ENCODE data around the gene CACNB3. TPM values are rescaled to one million over a fixed set of nuclear protein-coding genes. Genes with fewer than 3 reads are reported as not detected.

The CACNB3 gene
- total RNA-seq, 2 donors from 2014 or later, result 23.4 to 54.5 TPM

GRCh38 chr12:48826209-48826855 is 8.0 kb downstream of the CACNB3 start:
- H3K9me3 ChIP-seq, result no peaks in the 10 kb centered on the region
- H3K4me3 ChIP-seq, result no peak overlapping the region
- no peak overlapping the region for H3K27ac ChIP-seq
- intact Hi-C loops (cut with DNase I), result no loop called here
- H3K27me3 ChIP-seq, result no peaks in the 10 kb centered on the region
- H3K36me3 ChIP-seq, result peaks cover 11% of the 10 kb centered on the region
- no peak overlapping the region for H3K9ac ChIP-seq (ENCODE audit: low read depth in 2 of 2, low read length in 2 of 2)
- H3K4me1 ChIP-seq, result no peaks in the 10 kb centered on the region
- DNase-seq, result no peak
- TF ChIP-seq CTCF (IDR thresholded peaks at IDR 0.05), result no peak

- H3K27ac ChIP-seq, result no peak overlapping the region
- no peak overlapping the region for H3K4me3 ChIP-seq
- H3K36me3 ChIP-seq, result peaks cover 17% of the 10 kb centered on the region
- TF ChIP-seq CTCF (IDR thresholded peaks at IDR 0.05), result no peak
- no peaks in the 10 kb centered on the region for H3K27me3 ChIP-seq
- no peak for DNase-seq
- H3K4me1 ChIP-seq, result no peaks in the 10 kb centered on the region
- H3K9ac ChIP-seq (ENCODE audit: low read depth in 2 of 2, low read length in 2 of 2), result no peak overlapping the region
- intact Hi-C loops (cut with DNase I), result no loop called here
- H3K9me3 ChIP-seq, result no peaks in the 10 kb centered on the region
Observed at GRCh38 chr12:48827026-48827425, 8.7 kb downstream of the CACNB3 start.

GRCh38 chr12:48827513-48828096 is 9.3 kb downstream of the CACNB3 start:
- TF ChIP-seq CTCF (IDR thresholded peaks at IDR 0.05), result no peak
- Histone ChIP-seq H3K27me3 (no peaks in the 10 kb centered on the region), H3K36me3 (peaks cover 17% of the 10 kb centered on the region), H3K4me3 (no peak overlapping the region), H3K9me3 (no peaks in the 10 kb centered on the region), H3K4me1 (no peaks in the 10 kb centered on the region), H3K9ac (ENCODE audit: low read depth in 2 of 2, low read length in 2 of 2) (no peak overlapping the region), H3K27ac (no peak overlapping the region)
- no peak for DNase-seq
- intact Hi-C loops (cut with DNase I), result no loop called here

- Histone ChIP-seq H3K4me1 (no peaks in the 10 kb centered on the region), H3K27me3 (no peaks in the 10 kb centered on the region), H3K36me3 (peaks cover 24% of the 10 kb centered on the region), H3K27ac (no peak overlapping the region), H3K4me3 (no peak overlapping the region), H3K9ac (ENCODE audit: low read depth in 2 of 2, low read length in 2 of 2) (no peak overlapping the region), H3K9me3 (no peaks in the 10 kb centered on the region)
- DNase-seq, result no peak
- no peak for TF ChIP-seq CTCF (IDR thresholded peaks at IDR 0.05)
- intact Hi-C loops (cut with DNase I), result no loop called here
Observed at GRCh38 chr12:48828293-48828692, 10.0 kb downstream of the CACNB3 start.

- intact Hi-C loops (cut with DNase I), result no loop called here
- Histone ChIP-seq H3K27ac (no peak overlapping the region), H3K4me3 (no peak overlapping the region), H3K4me1 (no peaks in the 10 kb centered on the region), H3K9ac (ENCODE audit: low read depth in 2 of 2, low read length in 2 of 2) (no peak overlapping the region), H3K36me3 (peaks cover 24% of the 10 kb centered on the region), H3K27me3 (no peaks in the 10 kb centered on the region), H3K9me3 (no peaks in the 10 kb centered on the region)
- no peak for TF ChIP-seq CTCF (IDR thresholded peaks at IDR 0.05)
- DNase-seq, result no peak
Observed at GRCh38 chr12:48828841-48829575, 10.7 kb downstream of the CACNB3 start.

All from colonic mucosa (tissue), 4 donors.